Measurements from ENCODE around the gene CD200R1.
A peak's percentile ranks its signal among the peaks of the same experiment; 100 is the strongest.

The CD200R1 gene

DNA sequence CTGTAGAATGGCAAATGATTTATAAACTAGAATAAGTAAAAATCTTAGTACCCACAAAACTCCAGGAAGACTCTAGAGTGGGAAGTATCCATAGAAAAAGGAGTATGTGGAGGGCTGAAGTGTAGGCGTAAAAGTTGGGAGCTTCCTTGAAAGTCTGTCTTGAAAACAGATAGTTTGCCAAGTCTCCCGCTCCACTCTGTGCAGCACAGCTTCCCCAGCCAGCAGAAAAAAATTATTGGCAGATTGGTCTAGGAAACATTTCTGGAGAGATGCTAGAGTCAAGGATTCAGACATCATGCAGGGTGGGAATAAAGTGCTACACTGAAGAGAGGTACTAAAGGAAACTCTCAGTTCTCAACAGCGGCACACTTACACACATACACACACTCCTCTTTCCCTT is 74.8 kb downstream of the CD200R1 start:
- no peak for DNase-seq (ENCODE audit: low read depth)
- no peak overlapping the region for H3K4me3 ChIP-seq (ENCODE audit: low read depth, low read length)

DNA sequence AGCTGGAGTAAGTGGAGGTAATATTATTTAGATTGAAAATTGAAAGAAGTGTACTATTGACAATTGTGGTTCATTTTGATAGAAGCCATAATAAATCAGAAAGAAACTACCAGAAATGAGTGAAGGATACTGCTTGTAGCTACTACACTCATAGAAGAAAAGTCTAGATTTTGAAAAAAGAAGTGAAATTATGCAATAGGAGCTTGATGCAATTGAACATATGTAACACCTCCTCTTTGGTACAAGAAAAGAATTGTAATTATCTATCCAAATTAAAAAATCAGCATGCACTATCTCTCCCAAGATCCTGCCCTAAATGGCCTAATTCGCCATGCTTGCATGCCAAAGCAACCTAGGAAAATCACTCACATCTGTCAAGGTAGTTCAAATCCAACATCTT is 77.1 kb downstream of the CD200R1 start:
- no peak overlapping the region for H3K4me3 ChIP-seq (ENCODE audit: low read depth, low read length)
- DNase-seq (ENCODE audit: low read depth) = no peak

DNA sequence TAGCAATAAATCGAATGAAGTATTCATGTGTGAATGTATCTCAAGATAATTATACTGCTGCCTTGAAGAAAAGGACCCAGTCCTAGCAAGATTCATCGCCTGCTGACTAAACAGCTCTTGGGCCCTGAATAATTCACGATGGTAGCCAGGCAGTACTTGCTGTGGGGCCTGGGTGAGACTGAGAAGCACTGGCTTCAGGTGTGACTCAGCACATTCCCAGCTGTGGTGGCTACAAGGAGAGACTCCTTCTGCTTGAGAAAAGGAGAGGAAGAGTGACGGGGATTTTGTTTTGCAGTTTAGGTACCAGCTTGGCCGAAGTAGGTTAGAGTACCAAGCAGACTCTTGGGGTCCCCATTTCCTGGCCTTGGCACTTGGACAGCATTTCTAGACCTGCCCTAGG is 80.6 kb downstream of the CD200R1 start:
- peak; percentile 12 for DNase-seq (ENCODE audit: low read depth)
- no peak overlapping the region for H3K4me3 ChIP-seq (ENCODE audit: low read depth, low read length)

DNA sequence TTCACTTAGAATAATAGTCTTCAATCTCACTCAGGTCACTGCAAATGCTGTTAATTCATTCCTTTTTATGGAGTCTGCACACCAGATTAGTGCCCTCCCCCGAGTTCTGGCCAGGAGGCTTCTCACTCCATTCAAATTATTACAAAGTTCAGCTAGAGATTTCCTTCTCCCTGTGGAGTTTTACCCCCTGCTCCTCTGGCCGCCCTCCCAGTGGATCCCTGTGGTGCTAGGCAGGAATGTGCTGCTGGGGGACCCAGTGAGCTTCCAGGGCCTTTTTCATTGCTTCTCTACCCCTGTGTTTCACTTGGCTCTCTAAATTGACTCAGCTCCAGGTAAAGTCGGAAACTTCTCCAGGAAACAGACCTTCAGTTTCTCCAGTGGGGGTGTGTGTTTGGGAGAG is 85.5 kb downstream of the CD200R1 start:
- DNase-seq (ENCODE audit: low read depth) = no peak
- H3K4me3 ChIP-seq (ENCODE audit: low read depth, low read length) = no peak overlapping the region

DNA sequence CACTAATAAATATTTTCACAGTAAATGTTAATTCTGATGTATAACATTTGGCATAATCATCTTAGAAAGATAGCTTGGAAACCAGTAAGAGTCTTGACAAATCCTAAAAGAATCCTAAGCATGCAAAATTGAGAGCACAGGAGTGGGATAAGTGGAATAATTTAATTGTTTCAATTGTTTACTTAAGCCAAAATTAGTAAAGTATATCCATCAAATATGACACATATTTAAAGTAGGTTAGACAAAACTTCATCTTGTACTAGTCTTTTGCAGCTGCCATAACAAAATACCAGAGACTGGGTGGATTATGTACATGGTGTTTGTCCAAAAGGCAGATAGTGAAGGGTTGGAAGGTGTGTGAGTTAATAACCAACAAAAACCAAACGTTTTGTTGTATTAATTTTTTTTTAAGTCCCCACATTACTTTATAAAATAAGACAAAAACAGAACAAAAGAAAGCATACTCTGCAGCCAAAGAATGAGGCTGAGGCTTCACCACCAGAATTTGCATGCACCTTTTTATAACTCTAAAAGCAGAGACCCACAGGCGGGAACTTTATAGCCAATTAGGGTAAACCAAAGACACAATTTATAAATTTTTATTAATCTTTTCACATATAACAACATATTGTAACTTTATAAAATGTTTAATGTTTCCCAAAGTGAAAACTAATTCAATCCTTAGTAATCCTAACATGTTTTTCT is 86.4 kb downstream of the CD200R1 start:
- H3K4me3 ChIP-seq (ENCODE audit: low read depth, low read length) = no peak overlapping the region
- DNase-seq (ENCODE audit: low read depth) = no peak

DNA sequence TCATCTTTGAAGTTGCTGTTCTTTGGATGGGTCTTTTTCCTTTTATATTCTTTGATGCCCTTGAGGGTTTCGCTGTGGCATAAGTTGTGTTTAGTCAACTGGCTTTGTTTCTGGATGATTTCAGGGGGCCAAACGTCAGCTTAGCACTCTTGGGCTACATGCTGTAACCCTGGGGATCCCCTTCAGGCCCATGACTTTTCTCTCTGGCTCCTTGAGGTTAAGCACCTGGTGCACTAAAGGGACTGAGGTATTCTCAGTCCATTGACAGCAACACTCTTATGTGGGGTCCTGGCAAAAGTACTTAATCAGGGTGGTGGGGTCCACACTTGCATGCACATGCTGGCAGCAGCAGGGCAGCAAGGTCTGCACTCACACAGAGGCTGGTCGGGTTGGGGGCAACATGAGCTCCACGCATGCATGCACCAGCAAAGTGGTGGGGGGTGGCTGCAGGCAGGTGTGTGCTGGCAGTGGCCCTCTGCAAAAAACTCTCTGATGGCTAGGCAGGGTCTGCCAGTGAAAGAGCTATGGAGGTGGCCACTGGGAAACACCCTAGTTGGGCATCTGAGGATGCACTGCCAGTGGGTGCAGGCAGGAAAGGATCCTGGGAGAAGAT is 90.1 kb downstream of the CD200R1 start:
- DNase-seq (ENCODE audit: low read depth) = no peak
- no peak overlapping the region for H3K4me3 ChIP-seq (ENCODE audit: low read depth, low read length)

DNA sequence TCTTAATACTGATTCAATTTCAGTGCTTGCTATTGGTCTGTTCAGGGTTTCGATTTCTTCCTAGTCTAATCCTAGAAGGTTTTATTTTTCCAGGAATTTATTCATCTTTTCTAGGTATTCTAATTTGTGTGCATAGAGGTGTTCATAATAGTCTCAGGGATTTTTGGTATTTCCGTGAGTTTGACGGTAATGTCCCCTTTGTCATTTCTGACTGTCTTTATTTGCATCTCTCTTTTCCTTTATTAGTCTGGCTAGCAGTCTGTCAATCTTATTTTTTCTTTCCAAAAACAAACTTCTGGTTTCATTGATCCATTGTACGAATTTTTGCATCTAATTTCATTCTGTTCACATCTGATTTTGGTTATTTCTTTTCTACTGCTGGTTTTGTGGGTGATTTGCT is 93.0 kb downstream of the CD200R1 start:
- no peak for DNase-seq (ENCODE audit: low read depth)
- no peak overlapping the region for H3K4me3 ChIP-seq (ENCODE audit: low read depth, low read length)

DNA sequence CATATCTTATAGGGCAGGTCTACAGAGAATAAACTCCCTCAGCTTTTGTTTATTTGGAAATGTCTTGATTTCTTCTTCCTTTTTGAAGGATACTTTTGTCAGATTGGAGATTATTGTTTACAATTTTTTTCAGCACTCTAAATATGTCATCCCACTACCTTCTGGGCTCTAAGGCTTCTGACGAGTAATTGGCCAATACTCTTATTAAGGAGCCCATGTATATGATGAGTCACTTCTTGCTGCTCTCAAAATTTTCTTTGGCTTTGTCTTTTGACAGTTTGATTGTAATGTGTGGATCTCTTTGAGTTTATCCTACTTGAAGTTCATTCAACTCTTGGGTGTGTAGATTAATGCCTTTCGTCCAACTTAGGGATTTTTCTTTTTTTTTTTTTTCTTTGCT is 99.3 kb downstream of the CD200R1 start:
- no peak for DNase-seq (ENCODE audit: low read depth)
- no peak overlapping the region for H3K4me3 ChIP-seq (ENCODE audit: low read depth, low read length)

DNA sequence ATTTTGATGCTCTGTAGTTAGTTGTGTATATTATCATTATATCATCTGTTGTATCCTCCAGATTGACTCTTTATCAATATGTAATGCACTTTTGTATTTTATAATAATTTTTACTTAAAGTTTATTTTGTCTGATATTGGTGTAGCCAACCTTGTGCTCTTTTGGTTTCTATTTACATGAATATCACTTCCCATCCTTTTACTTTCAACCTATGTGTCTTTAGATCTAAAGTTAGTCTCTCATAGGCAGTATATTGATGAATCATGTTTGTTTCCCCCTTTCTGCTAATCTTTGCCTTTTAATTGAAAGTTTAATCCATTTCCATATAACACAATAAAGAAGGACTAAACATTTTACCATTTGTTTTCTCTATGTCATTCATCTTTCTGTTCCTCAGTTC is 100.2 kb downstream of the CD200R1 start:
- H3K4me3 ChIP-seq (ENCODE audit: low read depth, low read length) = no peak overlapping the region
- DNase-seq (ENCODE audit: low read depth) = no peak

DNA sequence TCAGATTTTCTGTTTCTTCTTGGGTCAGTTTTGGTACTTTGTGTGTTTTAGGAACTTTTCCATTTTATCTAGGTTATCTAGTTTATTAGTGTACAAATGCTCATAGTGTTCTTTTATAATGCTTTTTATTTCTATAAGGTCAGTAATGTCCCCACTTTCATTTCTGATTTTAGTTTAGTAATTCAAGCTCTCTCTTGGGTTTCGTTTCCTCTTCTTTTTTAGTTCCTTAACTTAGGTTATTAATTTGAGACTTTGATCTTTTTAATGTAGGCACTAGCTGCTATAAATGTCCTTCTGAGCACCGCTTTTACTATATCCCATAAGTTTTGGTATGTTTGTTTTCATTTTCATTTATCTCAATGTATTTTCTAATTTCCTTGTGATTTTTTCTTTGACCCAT is 101.3 kb downstream of the CD200R1 start:
- no peak for DNase-seq (ENCODE audit: low read depth)
- H3K4me3 ChIP-seq (ENCODE audit: low read depth, low read length) = no peak overlapping the region

DNA sequence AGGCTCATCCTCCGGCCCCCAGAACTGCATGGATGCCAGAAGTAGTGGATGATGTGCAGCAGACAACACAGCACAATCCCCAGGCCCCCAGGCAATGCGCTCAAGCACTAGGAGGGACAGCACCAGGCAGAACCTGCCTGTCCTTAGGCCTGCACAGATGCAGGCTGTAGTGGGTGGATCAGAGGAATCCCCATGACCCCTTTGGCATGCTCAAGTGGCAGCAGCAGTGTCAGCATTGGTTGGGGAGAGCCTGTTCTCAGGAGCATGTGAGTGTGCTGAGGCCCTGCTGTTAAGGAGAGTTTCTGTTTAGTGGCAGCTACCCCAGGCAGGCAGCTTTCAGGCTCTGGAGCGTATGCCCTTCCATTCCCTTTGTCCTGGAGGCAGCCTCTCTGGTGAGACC is 103.2 kb downstream of the CD200R1 start:
- H3K4me3 ChIP-seq (ENCODE audit: low read depth, low read length) = no peak overlapping the region
- no peak for DNase-seq (ENCODE audit: low read depth)

All from skeletal muscle cell (primary cell).